GM12864 (cell line): ENCODE measurements around the gene SLC29A3.

Source experiments
- DNase-seq: peaks from one replicate; pipeline ENCODE4 v3.0.0-alpha.2; 2011; ENCODE audit warnings: low read depth
- H3K4me3 ChIP-seq: 2 replicates; pipeline ENCODE4 v1.5.1; 2011; ENCODE audit warnings: mild to moderate bottlenecking, low read depth, low read length, control low read depth
- CTCF ChIP-seq: IDR thresholded peaks from 2 replicates; pipeline ENCODE4 v1.5.1; 2011; ENCODE audit warnings: low read depth, mild to moderate bottlenecking, moderate library complexity, low read length, control low read depth, inconsistent platforms; ENCODE audit errors: missing control alignments

SLC29A3 gene

GRCh38 chr10:71367271-71367670, 48.2 kb downstream of the SLC29A3 start:
- no peak for TF ChIP-seq CTCF
- no peak for DNase-seq
- H3K4me3 ChIP-seq, result no peak overlapping the region

GRCh38 chr10:71368176-71368575, 49.1 kb downstream of the SLC29A3 start:
- TF ChIP-seq CTCF, result no peak
- DNase-seq, result no peak
- no peak overlapping the region for H3K4me3 ChIP-seq

GRCh38 chr10:71368643-71369042, 49.6 kb downstream of the SLC29A3 start:
- no peak overlapping the region for H3K4me3 ChIP-seq
- no peak for DNase-seq
- peak; percentile 47 for TF ChIP-seq CTCF

GRCh38 chr10:71369602-71370001, 50.5 kb downstream of the SLC29A3 start:
- DNase-seq, result no peak
- TF ChIP-seq CTCF, result no peak
- no peak overlapping the region for H3K4me3 ChIP-seq

GRCh38 chr10:71370031-71370430, 51.0 kb downstream of the SLC29A3 start:
- no peak overlapping the region for H3K4me3 ChIP-seq
- TF ChIP-seq CTCF, result no peak
- no peak for DNase-seq

GRCh38 chr10:71371750-71372166, 52.7 kb downstream of the SLC29A3 start:
- peak; percentile 68 for DNase-seq
- TF ChIP-seq CTCF, result no peak
- no peak overlapping the region for H3K4me3 ChIP-seq

- H3K4me3 ChIP-seq, result no peak overlapping the region
- DNase-seq, result peak; percentile 69
- no peak for TF ChIP-seq CTCF
Measured at GRCh38 chr10:71372882-71373495, 53.9 kb downstream of the SLC29A3 start.
